Effector memory CD4-positive, alpha-beta T cell (primary cell): Measurements from ENCODE around the gene MPHOSPH10.
"Not testable (repeated sequence)": the region's sequence is repeated elsewhere in the genome, so short reads cannot be mapped to it uniquely, and the experiment has no call there.

Experiments used
- DNase-seq, 3 donors: peaks; one replicate each; pipeline ENCODE4 v3.0.0-alpha.2; 2020
- H3K27ac ChIP-seq: 2 replicates; pipeline ENCODE4 v1.7.0; 2013; ENCODE audit warnings: mild to moderate bottlenecking, low read length, moderate library complexity; ENCODE audit not compliant: insufficient read depth, poor library complexity, severe bottlenecking
- H3K27me3 ChIP-seq: replicated peaks from 2 replicates; pipeline ENCODE4 v1.7.0; 2013; ENCODE audit warnings: mild to moderate bottlenecking, low read length; ENCODE audit not compliant: insufficient read depth, control insufficient read depth, poor library complexity, severe bottlenecking
- H3K36me3 ChIP-seq: 2 replicates; pipeline ENCODE4 v1.7.0; 2013; ENCODE audit warnings: mild to moderate bottlenecking, low read length, moderate library complexity; ENCODE audit not compliant: control insufficient read depth, insufficient read depth
- H3K4me1 ChIP-seq: 2 replicates; pipeline ENCODE4 v1.7.0; 2013; ENCODE audit warnings: low read length, mild to moderate bottlenecking; ENCODE audit not compliant: control insufficient read depth, insufficient read depth, poor library complexity, severe bottlenecking
- H3K4me3 ChIP-seq: 2 replicates; pipeline ENCODE4 v1.7.0; 2013; ENCODE audit warnings: low read length, low read depth, mild to moderate bottlenecking; ENCODE audit not compliant: insufficient read depth, poor library complexity, severe bottlenecking
- H3K9me3 ChIP-seq: 2 replicates; pipeline ENCODE4 v1.7.0; 2013; ENCODE audit warnings: mild to moderate bottlenecking, low read length, moderate library complexity; ENCODE audit not compliant: control insufficient read depth

MPHOSPH10 gene

DNA sequence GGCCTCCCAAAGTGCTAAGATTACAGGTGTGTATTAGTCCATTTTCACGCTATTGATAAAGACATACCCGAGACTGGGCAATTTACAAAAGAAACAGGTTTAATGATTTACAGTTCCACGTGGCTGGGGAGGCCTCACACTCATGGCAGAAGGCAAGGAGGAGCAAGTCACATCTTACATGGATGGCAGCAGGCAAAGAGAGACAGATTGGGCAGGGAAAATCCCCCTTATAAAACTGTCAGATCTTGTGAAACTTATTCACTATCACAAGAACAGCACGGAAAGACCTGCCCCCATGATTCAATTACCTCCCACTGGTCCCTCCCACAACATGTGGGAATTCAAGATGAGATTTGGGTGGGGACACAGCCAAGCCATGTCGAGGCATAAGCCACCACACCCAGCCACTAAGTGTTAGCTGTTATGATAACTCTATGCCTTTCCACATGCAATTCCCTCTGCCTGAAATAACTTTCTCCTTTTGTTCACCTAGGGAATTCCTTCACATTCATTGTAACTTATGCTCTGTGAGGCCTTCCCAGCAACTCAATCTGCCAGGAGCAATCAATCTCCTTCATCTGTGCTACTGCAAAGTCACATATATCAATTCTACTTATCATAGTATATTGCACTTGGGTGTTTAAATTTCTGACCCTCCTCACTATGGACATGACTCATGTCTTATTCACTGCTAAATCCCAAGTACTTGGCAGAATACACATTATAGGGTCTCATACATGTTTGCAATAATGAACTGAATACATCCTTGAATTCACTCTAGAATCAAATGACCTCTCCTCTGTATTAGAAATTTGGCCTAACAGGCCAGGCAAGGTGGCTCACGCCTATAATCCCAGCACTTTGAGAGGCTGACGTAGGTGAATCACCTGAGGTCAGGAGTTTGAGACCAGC lies 7.8 kb upstream of the MPHOSPH10 start:
- no peaks in the 10 kb centered on the region for H3K4me1 ChIP-seq
- DNase-seq: no peak
- no peak overlapping the region for H3K4me3 ChIP-seq
- H3K9me3 ChIP-seq: no peaks in the 10 kb centered on the region
- H3K27me3 ChIP-seq: no peaks in the 10 kb centered on the region
- H3K36me3 ChIP-seq: peaks cover 8% of the 10 kb centered on the region
- H3K27ac ChIP-seq: no peak overlapping the region

DNA sequence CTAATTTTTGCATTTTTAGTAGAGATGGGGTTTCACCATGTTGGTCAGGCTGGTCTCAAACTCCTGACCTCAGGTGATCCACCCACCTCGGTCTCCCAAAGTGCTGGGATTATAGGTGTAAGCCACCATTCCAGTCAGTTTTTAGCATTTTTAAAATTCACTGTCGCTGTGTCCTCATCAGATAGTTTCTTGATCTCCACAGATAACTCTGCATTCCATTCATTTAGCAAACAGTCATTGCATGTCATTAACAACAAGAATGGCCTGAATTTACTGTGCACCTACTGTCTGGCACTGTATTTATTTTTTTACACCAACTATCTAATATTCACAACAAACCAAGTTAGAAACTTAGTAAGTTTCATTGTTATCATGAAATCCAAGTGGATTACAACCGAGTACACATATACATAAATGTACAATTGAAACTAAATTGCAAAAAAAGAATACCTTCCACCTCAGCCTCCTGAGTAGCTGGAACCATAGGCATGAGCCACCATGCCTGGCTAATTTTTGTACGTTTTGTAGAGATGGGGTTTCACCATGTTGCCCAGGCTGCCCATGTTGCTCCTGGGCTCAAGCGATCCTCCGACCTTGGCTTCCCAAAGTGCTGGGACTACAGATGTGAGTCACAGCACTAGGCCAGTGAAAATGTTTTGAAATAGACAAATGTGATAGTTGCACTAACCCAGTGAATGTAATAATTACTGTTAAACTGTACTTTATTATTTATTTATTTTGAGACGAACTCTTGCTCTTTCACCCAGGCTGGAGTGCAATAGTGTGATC lies 4.7 kb upstream of the MPHOSPH10 start:
- no peaks in the 10 kb centered on the region for H3K9me3 ChIP-seq
- no peak overlapping the region for H3K4me3 ChIP-seq
- no peak overlapping the region for H3K27ac ChIP-seq
- peaks cover 9% of the 10 kb centered on the region for H3K4me1 ChIP-seq
- H3K36me3 ChIP-seq: no peaks in the 10 kb centered on the region
- H3K27me3 ChIP-seq: no peaks in the 10 kb centered on the region
- no peak for DNase-seq

DNA sequence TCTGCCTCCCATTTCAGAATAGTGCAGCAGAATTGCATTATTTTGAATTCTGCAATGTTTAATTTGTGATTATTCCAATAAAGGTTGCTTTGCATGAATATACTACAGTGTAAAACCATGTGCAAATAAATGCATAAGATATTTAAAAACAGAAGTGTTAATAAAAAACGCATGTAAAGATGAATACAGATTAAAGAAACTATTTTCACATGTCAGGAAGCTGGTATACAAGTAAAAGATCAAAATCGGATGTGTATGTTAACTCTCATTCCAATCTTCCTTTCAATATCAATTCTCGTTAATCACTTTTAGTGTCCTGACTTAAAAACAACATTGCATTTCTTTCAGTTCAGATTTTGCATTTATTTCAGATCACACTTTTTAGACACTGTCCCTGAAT lies 3.5 kb upstream of the MPHOSPH10 start:
- Histone ChIP-seq H3K36me3 (no peaks in the 10 kb centered on the region), H3K27me3 (no peaks in the 10 kb centered on the region), H3K9me3 (no peaks in the 10 kb centered on the region), H3K4me1 (peaks cover 18% of the 10 kb centered on the region), H3K4me3 (no peak overlapping the region), H3K27ac (no peak overlapping the region)
- DNase-seq: no peak

DNA sequence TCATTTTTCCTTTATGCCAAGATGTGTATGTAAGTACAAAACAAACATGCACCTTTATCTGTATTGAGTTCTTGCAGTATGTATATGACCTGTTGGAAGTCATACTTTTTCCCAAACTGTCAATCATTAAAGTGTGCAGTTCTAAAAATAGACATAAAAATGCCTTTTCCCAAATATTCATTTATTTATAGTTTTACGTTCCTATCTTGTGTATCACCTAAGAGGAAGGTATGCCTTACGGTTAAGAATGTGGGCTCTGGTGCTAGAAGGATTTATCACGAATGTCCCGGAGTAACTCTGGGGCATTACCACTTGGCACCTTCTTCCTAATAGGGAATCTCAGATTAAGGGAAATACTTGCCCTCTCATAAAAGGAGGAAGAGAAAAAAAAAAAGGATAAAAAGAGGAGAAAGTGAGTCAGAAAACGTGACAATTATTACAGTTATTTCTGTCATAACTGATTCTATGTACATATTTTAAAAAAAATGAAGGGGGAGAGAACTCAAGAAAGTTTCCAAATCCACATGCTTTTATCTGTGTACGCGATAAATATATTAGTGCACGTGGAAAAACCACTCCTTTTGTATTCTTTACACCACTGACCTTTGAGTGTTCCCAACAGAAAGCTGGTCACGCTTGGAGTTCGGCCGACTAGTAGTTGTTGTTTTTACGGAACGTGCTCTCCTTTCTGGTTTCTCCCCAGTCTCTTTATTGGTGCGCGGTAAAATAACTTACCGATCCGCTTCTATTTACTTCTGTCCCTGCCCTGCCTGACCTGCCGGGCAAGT lies 1.1 kb upstream of the MPHOSPH10 start:
- H3K4me1 ChIP-seq: peaks cover 27% of the 10 kb centered on the region
- no peaks in the 10 kb centered on the region for H3K9me3 ChIP-seq
- peak overlapping the region; percentile 77 for H3K27ac ChIP-seq
- DNase-seq: no peak
- no peaks in the 10 kb centered on the region for H3K27me3 ChIP-seq
- peaks cover 13% of the 10 kb centered on the region for H3K36me3 ChIP-seq
- H3K4me3 ChIP-seq: peak overlapping the region; percentile 92

DNA sequence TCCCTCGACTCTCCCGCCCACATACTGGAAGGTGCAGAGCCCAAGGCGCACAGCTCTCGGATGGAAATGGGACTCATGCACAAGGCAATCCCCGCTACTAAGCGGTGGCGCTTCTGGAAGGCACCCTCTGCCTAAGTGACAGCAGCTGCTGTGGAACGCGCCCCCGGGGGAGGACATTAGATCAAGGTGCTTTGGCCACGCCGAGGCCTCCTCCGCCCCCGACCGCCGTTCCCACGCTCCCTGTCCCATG lies 607 bp upstream of the MPHOSPH10 start:
- DNase-seq: no peak
- Histone ChIP-seq H3K9me3 (no peaks in the 10 kb centered on the region), H3K36me3 (peaks cover 18% of the 10 kb centered on the region), H3K27me3 (no peaks in the 10 kb centered on the region), H3K4me3 (peak overlapping the region; percentile 92), H3K4me1 (peaks cover 27% of the 10 kb centered on the region), H3K27ac (peak overlapping the region; percentile 77)

DNA sequence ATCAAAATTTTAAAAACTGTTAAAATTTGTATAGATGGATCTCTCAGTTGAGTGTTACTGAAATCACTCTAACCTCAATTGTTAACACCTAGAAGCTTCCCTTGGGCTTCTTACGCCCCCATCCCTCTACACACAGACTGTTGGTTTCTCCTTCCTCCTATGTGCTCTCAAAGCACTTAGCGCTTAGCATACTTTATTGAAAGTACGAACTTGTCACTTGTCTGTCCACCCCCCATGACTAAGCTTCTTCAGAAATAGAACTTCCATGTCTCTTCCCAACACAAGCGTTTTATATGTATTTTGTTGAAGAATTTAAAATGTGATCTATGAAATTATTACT lies 441 bp downstream of the MPHOSPH10 start:
- no peaks in the 10 kb centered on the region for H3K9me3 ChIP-seq
- H3K4me3 ChIP-seq: peak overlapping the region; percentile 92
- peaks cover 27% of the 10 kb centered on the region for H3K4me1 ChIP-seq
- peak overlapping the region; percentile 77 for H3K27ac ChIP-seq
- H3K27me3 ChIP-seq: no peaks in the 10 kb centered on the region
- peaks cover 26% of the 10 kb centered on the region for H3K36me3 ChIP-seq
- DNase-seq: no peak

DNA sequence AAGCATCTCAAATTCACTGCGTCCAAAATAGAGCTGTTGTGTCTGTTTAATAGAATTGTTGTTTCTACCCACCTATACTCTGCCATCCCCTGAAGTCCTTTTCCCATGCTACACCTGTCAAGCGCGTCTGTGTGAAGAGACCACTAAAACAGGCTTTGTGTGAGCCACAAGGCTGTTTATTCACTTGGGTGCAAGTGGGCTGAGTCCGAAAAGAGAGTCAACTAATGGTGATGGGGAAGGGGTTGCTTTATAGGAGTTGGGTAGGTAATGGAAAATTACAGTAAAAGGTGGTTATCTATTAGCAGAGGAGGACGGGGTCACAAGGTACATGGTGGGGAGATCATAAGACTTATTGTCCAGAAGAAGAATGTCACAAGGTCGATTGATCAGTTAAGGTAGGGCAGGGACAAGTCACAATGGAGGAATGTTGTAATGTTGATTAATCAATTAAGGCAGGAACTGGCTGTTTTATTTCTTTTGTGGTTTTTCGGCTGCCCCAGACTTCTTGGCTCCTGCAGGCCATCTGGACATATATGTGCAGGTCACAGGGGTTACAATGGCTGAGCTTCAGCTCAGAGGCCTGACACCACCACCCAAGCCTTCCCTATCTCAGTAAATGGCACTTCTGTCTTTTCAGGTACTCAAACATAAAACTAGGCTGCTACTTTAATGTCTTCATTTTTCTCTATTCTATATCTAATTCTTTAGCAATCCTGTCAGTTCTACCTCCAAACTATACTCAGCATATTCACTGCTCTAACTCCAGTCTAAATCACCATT lies 1.1 kb downstream of the MPHOSPH10 start:
- not testable (repeated sequence) for H3K27me3 ChIP-seq, DNase-seq, H3K9me3 ChIP-seq
- peaks cover 33% of the 10 kb centered on the region for H3K36me3 ChIP-seq
- H3K4me1 ChIP-seq: peaks cover 27% of the 10 kb centered on the region
- H3K27ac ChIP-seq: peak overlapping the region; percentile 77
- H3K4me3 ChIP-seq: peak overlapping the region; percentile 92

DNA sequence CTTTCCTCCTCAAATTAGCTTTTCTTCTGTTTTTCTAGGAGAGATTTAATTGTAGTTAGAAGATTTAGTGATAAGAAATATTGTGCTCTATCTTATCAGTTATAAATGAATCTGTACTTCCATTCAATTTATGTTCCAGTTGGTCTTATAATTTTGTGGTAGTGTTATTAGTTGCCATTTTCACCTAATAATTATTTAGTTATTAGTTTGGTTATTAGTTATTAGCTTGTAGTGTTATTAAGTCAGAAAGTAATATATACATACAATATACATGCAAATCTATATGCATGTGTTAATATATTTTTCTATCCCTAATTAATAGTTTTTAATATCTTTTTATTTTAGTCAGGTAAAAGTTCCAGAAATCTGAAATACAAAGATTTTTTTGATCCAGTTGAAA lies 3.2 kb downstream of the MPHOSPH10 start:
- Histone ChIP-seq H3K36me3 (peaks cover 46% of the 10 kb centered on the region), H3K9me3 (no peaks in the 10 kb centered on the region), H3K4me3 (no peak overlapping the region), H3K4me1 (peaks cover 27% of the 10 kb centered on the region), H3K27me3 (no peaks in the 10 kb centered on the region), H3K27ac (no peak overlapping the region)
- no peak for DNase-seq

DNA sequence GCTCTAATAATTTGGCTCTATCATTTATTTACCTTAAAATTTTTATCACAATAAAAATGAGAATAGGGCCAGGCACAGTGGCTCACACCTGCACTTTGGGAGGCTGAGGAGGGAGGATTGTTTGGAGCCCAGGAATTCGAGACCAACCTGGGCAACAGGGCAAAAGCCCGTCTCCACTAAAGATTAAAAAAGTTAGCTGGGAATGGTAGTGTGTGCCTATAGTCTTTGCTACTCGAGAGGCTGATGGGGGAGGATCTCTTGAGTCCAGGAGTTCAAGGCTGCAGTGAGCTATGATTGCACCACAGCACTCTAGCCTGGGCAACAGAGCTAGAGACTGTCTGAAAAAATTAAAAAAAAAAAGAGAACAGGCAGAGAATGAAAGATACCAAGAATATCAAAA lies 5.7 kb downstream of the MPHOSPH10 start:
- no peak overlapping the region for H3K27ac ChIP-seq
- H3K9me3 ChIP-seq: no peaks in the 10 kb centered on the region
- no peak for DNase-seq
- peaks cover 15% of the 10 kb centered on the region for H3K4me1 ChIP-seq
- peaks cover 70% of the 10 kb centered on the region for H3K36me3 ChIP-seq
- H3K4me3 ChIP-seq: no peak overlapping the region
- H3K27me3 ChIP-seq: no peaks in the 10 kb centered on the region
